HS-27A (cell line): ENCODE results near the gene ATF5.

Experiments
- DNase-seq: peaks from one replicate; pipeline ENCODE4 v3.0.0-alpha.2; 2012; ENCODE audit warnings: low read depth, missing footprints

Gene ATF5

GRCh38 chr19:49976496-49976895 is 47.5 kb downstream of the ATF5 start:
- DNase-seq = no peak

GRCh38 chr19:49977076-49977475 is 48.1 kb downstream of the ATF5 start:
- no peak for DNase-seq

DNA sequence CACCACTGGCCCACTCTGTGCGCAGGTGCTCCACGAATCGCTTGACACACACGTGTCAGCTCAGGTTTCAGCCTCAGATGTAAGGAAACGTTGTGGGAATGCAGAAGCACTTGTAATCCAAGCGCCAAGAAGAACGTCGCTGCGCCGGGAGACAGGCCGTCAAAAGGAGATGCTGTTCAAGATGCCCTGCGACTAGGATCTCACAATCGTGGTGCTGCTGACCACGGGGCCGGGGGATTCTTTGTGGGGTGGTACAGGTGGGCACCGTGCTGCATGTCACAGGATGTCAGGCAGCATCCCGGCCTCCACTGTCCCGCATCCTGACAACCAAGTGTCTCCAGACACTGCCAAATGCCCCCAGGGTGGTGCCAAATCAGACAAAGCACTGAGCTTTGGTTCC is 48.9 kb downstream of the ATF5 start:
- no peak for DNase-seq

DNA sequence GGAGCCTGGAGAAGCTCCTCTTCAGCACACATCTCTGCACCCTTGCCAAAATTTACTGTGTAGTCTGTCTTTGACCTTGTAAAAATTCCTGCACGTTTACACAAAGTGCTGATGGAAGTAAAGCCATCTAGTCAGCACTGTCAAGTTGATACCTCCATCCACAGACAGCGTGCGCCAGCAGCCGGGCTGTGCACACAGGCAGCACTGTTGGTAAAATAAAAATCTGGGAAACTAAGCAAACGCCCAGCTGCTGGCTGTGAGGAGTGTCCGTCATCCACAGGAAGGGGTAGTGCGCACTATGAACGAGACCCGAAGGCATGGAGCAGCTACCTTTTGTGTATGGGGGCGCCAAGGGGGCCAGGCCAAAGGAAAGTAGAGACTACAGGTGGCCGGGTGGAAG is 49.3 kb downstream of the ATF5 start:
- no peak for DNase-seq

- DNase-seq = no peak
Measured at GRCh38 chr19:49981603-49982593, 52.9 kb downstream of the ATF5 start.
